Measurements from ENCODE around the gene TIAM2.
A peak's percentile ranks its signal among the peaks of the same experiment; 100 is the strongest.
"Not testable (repeated sequence)": the region's sequence is repeated elsewhere in the genome, so short reads cannot be mapped to it uniquely, and the experiment has no call there.

The TIAM2 gene

DNA sequence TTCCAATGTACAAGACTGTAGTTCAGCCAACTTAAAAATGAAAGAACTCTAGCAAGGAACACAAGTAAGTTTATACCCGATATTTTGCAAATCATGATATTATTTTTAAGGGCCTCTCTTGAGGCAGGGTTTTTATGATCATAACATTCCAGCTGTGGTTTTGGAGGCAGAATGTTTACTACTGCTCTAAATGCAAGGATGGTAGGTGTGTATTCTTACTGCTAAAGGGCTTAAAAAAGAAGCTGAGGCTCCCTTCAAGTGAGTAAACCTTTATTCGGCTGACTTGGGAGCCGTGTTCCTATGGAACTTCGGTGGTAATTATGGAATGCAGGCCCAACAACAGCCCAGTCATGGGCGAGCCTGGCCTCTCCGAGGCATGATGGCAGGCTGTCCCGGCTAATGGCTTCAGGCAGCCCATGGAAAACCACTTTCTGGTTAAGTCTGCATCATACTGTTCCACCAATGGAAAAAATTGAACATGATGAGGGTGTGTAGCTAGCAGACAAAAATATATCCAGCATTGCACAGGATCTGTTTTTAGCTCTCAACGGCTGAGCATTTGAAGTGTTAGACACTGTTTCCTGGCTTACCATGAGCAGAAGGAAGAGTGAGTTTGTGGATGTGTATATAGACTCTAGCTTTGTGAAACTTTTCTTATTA lies 111.5 kb downstream of the TIAM2 start:
- DNase-seq = no peak

DNA sequence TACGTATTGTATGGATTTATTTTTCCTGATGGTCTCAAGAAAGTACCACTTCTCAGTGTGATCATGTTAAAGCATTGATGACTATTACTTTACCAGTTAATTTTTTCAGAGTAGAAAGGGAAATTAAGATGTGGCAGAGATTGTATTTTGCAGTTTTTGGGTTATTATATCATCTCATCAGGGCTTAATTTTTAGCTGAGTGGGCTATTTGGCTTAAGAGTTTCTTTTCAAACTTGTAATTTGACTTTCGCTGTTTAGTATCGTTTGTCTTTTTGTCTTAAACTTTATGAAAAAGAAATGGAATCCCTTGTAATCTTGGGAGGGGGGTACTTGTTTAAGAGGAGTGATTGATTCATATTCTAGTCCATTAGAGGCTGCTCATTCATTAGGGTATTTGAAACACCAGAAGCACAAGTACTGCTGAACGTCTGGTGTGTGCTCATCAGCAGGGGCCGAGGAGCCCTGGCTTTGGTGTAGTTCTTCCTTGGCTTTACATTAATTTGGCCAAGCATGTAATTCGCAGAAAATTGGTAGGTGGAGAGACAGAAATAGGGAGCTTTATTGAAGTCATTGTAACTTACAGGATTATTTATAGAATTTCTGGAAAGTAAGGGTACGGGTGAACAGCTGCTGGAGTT lies 112.4 kb downstream of the TIAM2 start:
- peak; percentile 38 for DNase-seq

GRCh38 chr6:155108070-155108820 lies 113.1 kb downstream of the TIAM2 start:
- DNase-seq = no peak

GRCh38 chr6:155110721-155111120 lies 115.6 kb downstream of the TIAM2 start:
- DNase-seq = no peak

GRCh38 chr6:155112757-155113156 lies 117.6 kb downstream of the TIAM2 start:
- DNase-seq = no peak

DNA sequence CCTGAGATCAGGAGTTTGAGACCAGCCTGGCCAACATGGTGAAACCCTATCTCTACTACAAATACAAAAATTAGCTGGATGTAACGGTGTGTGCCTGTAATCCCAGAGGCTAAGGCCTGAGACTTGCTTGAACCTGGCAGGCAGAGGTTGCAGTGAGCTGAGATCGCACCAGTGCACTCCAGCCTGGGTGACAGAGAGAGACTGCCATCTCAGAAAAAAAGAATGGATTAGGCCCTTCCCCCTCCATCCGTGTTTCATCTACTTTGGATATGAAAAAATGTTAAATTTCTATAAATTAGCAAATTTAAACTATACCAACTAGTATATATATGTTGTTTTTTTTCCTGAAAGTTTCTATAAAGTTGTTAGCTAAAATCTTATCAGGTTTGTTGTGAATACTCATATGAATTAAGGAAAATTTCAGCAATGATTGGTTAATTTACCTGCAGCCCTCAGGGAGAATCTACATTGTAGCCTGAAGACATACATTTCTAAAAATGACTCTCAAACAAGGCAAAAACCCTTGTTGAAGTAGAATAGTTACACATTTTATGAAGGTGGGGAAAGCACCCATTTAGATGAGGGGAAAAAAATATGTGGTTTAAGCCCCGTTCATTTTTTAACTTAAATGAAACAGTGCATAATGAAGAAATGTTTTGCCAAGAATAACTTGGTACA lies 120.9 kb downstream of the TIAM2 start:
- no peak for DNase-seq

DNA sequence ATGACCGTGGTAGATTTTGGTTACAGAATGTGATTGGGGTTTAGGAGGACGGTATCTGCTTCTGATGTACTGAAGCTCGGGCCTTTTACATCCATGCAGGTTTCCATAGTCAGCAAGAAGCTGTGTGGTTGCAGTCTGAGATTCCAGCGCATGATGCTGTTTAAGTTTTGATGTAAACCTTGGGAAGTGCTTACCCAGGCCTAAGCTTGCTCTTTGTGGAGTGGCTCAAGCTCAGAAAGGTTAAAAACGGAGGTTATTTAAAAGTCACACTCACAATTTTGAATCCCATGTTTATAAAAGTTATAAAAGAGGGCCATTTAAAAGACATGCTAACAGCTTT lies 121.4 kb downstream of the TIAM2 start:
- DNase-seq = no peak

- DNase-seq = no peak
These were observed 122.1 kb downstream of the TIAM2 start for GRCh38 chr6:155117256-155117655.

- DNase-seq = no peak
These were observed 122.7 kb downstream of the TIAM2 start for GRCh38 chr6:155117785-155118184.

DNA sequence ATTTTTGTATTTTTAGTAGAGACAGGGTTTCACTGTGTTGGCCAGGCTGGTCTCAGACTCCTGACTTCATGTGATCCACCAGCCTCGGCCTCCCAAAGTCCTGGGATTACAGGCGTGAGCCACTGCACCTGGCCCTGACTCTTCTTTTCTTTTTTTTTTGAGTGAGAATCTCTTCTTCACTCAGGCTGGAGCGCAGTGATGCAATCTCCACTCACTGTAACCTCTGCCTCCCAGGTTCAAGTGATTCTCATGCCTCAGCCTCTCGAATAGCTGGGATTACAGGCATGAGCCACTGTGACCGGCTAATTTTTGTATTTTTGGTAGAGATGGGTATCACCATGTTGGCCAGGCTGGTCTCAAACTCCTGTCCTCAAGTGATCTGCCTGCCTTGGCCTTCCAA lies 124.1 kb downstream of the TIAM2 start:
- not testable (repeated sequence) for DNase-seq

GRCh38 chr6:155120034-155120433 lies 124.9 kb downstream of the TIAM2 start:
- DNase-seq = no peak

DNA sequence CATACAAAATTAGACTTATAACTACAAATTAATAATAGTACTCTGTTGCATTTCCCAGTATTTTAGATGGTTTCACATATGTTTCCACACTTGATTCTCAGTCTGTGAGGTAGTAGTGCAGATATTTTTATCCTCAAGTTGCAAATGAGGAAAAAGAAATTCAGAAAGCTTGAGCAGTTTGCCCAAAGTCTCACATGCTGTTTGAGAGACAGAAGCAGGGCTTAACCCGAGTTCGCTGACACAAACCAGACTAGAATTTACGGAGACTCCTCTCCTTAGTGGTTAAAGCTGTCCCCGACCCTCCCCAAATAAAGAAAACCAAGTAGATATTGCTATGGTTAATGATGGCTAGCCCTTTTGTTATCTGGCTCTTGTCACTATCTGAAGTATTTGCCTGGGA lies 126.2 kb downstream of the TIAM2 start:
- no peak for DNase-seq

DNA sequence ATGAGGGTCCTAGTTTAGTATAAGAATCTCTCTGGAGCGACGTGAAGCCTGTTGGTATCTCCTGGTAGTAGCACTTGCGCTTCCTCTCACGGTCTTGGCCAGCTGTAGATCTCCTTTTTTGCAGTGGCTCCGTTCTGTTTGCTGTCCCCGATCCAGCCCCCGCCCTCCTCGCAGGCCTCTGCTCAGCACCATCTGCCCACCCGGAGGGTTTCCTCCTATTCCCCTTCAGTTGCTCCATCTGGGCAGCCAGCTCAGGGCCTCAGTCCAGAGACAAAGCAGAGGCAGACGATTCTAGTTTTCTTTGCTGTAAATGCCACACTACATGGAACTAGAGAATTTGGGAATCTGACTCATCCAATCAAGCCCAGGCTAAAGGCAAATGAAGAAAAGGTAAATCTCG lies 126.6 kb downstream of the TIAM2 start:
- no peak for DNase-seq

DNA sequence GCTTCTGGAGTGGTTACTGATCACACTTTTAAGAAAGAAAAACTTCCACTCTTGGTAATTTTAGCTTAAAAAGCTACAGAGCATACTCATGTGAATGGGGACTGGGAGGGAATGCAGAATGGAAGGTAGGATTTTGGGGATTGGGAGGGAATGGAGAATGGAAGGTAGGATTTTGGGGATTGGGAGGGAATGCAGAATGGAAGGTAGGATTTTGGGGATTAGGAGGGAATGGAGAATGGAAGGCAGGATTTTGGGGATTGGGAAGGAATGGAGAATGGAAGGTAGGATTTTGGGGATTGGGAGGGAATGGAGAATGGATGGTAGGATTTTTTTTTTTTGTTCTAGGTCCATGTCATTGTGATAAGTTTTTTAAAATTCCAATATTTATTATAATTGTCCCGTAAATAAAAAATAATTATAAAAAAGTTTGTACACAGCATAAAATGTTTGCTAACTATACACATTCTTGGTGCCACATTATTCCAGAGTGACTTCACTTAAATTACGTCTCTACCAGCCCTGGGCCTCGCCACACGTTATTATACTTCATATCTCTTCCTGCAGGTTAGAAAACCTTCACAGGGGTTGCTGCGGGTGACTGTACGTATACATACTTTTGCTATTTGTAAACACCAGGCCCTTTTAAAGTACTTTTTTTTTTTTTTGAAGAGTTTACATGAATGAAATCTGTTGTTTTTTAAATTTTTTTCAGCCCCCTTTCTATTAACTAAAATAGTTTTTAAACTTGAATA lies 127.3 kb downstream of the TIAM2 start:
- no peak for DNase-seq

DNA sequence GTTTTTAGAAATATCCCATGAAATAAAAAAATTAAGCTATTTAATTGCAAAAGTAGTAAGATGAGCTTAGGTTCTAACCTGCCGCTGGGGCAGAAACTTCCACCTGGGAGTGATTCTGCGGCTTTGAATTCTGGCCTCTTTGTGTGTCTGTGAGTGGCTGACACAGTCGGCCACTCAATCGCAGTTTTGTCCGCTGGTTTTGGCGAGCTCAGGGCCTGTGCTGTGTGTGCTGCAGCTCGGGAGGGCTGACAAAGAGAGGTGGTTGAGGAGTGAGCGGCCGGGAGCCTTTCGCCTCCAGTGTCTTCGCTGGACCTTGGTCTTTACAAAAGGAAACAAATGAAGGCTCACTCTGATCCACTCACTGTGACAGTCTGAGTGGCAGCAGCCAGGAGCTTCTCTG lies 128.4 kb downstream of the TIAM2 start:
- DNase-seq = no peak

DNA sequence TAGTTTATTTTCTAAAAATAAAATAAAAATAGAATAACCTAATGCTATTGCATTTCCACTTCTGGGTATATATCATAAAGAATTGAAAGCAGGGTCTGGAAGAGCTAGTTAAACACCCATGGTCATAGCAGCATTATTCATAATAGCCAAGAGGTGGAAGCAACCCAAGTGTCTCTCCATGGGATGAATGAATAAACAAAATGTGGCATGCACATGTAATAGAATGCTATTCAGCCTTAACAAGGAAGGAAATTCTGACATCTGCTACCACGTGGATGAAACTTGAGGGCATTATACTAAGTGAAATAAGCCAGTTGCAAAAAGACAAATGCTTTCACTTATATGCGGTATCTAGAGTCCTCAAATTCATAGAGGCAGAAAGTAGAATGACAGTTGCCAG lies 130.8 kb downstream of the TIAM2 start:
- no peak for DNase-seq

DNA sequence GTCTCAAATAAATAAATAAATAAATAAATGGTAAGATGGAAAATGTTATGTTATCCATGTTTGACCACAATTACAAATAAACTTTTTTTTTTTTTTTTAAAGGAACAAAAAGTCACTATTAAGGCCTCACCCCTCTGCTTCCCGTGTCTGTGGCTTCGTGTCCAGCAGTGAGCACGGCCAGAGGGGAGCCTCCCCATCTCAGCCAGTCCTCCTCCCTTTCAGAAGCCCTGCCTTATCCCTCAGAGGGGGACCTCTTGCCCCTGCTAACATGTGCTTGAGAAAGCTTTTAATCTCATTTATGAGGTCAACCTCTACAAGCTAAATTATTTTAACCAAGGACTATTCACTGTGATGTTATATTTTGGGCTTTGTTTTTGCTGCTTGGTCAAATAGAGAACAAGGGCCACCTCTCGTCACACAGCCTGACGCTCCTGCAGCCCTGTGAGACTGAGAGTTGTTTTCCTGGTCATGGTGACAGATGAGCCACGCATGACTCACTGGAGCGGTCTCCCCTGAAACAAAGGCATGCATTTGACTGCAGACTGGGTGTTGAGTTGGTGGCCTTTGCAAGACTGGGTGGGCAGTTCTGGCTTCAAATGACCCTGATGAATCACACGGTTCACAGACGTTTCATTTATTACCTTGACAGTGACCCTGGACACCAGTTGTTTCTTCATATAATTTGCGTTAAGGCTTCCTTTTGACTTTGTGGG lies 131.8 kb downstream of the TIAM2 start:
- DNase-seq = no peak

- DNase-seq = no peak
These were observed 133.9 kb downstream of the TIAM2 start for GRCh38 chr6:155128977-155129376.

- no peak for DNase-seq
These were observed 134.6 kb downstream of the TIAM2 start for GRCh38 chr6:155129744-155130143.

DNA sequence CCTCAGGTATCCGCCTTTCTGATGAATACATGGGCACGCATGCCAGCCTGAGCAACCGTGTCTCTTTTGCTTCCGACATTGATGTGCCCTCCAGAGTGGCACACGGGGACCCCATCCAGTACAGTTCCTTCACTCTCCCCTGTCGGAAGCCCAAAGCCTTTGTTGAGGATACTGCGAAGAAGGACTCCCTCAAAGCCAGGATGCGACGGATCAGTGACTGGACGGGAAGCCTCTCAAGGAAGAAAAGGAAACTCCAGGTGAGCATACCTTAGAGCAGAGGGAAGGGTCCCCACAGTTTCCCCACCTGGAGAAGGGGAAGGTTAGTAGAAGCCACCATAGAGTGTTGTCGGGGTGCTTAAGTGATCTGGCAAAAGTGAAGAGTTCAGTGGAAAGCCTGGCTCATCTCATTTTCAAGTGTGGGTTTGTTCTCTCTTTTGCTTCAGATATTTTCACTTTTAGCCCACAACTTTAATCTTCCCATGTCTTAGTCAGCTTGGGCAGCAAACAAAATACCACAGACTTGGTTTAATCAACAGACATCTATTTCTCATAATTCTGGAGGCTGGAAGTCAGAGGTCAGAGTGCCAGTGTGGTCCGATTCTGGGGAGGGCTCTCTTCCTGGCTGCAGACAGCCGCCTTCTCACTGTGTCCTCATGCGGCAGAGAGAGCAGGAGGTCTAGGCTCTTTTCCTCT lies 135.2 kb downstream of the TIAM2 start:
- no peak for DNase-seq

DNA sequence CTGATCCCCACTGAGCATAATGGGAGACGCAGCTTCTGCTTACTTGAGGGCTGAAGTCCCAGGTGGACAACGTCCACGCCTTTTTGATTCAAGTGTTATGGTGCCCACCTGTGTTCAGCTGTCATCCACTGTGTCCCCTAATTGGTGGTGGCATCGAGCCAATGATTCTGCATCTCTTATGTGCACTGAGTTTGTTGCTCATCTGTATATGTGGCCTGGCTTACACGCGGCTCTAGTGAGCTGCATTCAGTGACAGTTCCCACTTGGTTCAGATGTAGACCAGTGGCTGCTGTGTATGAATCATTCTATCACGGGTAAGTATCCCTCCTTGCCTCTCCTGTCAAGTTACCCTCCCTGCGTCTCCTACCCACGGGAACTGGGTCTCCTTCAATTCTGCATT lies 137.5 kb downstream of the TIAM2 start:
- DNase-seq = no peak

- DNase-seq = no peak
These were observed 145.9 kb downstream of the TIAM2 start for GRCh38 chr6:155141002-155141401.
